Measurements from ENCODE around the gene ATP9B.

The ATP9B gene

GRCh38 chr18:79379931-79380815 is 311.0 kb downstream of the ATP9B start:
- in situ Hi-C loops (cut with MboI; ENCODE audit: low pct_unique_long_range_greater_than_20kb, low sequenced_read_pairs, unreplicated experiment), result loop anchor here (10.0 kb wide), 2 partner anchors 155 to 265 kb away; no protein-coding TSS in a partner anchor
- TF ChIP-seq, protein P1, sequence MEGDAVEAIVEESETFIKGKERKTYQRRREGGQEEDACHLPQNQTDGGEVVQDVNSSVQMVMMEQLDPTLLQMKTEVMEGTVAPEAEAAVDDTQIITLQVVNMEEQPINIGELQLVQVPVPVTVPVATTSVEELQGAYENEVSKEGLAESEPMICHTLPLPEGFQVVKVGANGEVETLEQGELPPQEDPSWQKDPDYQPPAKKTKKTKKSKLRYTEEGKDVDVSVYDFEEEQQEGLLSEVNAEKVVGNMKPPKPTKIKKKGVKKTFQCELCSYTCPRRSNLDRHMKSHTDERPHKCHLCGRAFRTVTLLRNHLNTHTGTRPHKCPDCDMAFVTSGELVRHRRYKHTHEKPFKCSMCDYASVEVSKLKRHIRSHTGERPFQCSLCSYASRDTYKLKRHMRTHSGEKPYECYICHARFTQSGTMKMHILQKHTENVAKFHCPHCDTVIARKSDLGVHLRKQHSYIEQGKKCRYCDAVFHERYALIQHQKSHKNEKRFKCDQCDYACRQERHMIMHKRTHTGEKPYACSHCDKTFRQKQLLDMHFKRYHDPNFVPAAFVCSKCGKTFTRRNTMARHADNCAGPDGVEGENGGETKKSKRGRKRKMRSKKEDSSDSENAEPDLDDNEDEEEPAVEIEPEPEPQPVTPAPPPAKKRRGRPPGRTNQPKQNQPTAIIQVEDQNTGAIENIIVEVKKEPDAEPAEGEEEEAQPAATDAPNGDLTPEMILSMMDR (IDR thresholded peaks at IDR 0.05; ENCODE audit: extremely low read depth, insufficient read depth, missing control alignments), result no peak
- no peak for DNase-seq (ENCODE audit: low spot score)

DNA sequence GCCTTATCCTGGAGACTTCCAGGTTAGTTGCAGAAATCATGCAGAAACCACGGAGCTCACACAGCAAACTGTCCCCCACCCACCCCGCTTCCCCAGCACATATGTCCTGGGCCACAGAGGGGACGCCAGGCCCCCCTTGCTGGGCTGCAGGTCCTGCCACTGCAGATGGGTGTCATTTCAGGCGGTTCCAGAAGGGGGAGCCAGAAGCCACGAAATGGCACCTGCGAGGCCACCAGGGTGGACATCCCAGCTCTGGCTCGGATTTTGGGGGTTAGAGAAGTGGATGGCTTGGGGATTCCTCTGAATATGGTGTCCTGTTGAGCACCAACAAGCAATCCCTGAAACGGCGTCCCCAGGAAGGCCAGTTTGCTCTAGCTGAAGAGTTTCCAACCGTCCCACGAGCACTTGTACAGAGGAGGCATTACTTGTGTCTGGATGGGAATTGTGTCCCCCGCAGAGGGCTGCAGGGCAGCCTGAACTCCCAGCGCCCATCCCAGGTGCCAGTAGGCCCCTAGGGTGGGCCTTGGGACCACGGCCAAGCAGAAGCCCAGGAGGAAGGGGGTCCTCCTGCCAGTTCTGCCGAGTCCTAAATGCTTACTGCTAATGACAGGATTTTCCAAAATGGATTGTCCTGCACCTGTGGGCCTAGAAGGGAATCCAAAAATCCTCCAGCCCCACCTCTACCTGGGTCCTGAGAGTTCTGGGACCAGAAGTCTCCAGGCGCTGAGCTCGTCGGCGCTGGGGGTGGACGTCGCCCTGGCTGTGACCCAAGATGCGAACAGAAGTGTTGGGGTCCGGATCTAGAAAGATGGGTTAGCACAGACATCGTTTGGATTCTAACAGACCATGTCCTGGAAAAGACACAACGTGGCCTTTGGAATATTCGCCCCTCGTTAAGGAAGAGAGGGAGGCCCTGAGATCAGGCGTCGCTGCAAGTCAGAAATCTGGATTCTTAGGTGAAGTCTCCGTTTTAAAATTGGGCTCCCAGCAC is 311.9 kb downstream of the ATP9B start:
- in situ Hi-C loops (cut with MboI; ENCODE audit: low pct_unique_long_range_greater_than_20kb, low sequenced_read_pairs, unreplicated experiment), result no loop called here
- DNase-seq (ENCODE audit: low spot score), result peak; percentile 87
- TF ChIP-seq, protein P1 (IDR thresholded peaks at IDR 0.05; ENCODE audit: extremely low read depth, insufficient read depth, missing control alignments), result peak; percentile 97

DNA sequence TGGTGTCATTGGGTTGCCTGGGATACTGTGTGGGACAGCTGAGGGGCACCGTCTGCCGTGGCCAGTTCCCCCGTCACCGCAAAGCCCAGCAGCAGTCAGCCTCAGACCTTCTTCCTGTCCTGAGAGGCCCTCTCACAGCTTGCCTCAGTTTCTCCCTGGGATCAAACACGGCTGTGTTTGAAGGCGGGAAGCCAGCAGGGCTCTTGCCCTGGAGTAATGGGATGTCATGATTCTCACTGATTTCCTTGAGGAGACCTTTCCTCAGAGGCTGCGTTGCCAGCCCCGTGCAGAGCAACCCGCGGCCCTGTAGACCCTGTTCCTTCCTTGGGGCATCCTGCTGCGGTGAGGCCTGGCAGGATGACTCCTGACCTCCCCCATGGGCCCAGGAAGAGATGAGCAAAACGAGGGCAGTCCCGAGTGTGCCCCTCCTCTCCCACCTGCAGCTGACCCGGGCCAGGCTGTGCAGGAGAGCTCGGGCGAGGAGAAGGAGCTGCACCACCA is 312.7 kb downstream of the ATP9B start:
- DNase-seq (ENCODE audit: low spot score), result no peak
- in situ Hi-C loops (cut with MboI; ENCODE audit: low pct_unique_long_range_greater_than_20kb, low sequenced_read_pairs, unreplicated experiment), result no loop called here
- TF ChIP-seq, protein P1 (IDR thresholded peaks at IDR 0.05; ENCODE audit: extremely low read depth, insufficient read depth, missing control alignments), result no peak

DNA sequence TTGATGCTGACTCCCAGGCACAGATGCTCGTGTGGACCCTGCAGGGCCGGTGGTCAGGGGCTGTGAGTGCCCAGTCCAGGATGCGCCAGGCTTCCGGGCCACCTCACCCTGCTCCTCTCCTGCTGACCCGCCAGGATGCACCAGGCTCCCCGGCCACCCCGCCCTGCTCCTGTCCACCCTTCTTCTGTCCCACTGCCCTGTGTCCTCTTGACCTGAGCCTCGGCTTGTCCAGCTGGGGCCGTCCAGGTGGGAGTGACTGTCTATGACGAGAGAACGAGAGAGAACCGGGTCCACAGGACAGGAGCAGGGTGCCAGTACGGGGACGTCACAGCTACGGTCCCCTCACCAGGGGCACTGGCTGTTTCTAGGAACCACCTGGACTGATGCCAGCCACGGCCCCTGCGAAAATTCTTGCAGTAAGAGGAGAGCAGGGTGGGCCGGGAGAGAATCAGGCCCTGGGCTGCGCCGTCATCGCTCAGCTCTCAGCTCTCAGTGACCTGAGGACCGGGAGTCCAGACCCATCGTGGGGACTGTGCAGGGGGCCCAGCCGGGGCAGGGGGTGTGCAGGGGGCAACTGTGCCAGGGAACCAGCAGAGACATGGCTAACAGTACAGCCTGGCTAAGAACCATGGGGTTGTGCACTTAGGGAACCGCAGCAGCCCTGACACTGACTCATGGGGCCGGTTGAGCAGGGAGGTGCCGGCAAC is 313.6 kb downstream of the ATP9B start:
- in situ Hi-C loops (cut with MboI; ENCODE audit: low pct_unique_long_range_greater_than_20kb, low sequenced_read_pairs, unreplicated experiment), result no loop called here
- TF ChIP-seq, protein P1 (IDR thresholded peaks at IDR 0.05; ENCODE audit: extremely low read depth, insufficient read depth, missing control alignments), result no peak
- no peak for DNase-seq (ENCODE audit: low spot score)

- no peak for DNase-seq (ENCODE audit: low spot score)
- TF ChIP-seq, protein P1 (IDR thresholded peaks at IDR 0.05; ENCODE audit: extremely low read depth, insufficient read depth, missing control alignments), result no peak
- in situ Hi-C loops (cut with MboI; ENCODE audit: low pct_unique_long_range_greater_than_20kb, low sequenced_read_pairs, unreplicated experiment), result no loop called here
Observed at GRCh38 chr18:79383388-79384056, 314.3 kb downstream of the ATP9B start.

Data from GM13977 (cell line).